ENCODE data around the gene SYT1. TPM values are rescaled to one million over a fixed set of nuclear protein-coding genes. Genes with fewer than 3 reads are reported as not detected.

The SYT1 gene
- total and polyA plus RNA-seq, 2 donors (not counting 3 experiments of a cell fraction or from before 2014, with no cell fraction given) = 3.2 to 15.3 TPM

- Histone ChIP-seq H3K27me3 (ENCODE audit: control insufficient read depth in 2 of 2, insufficient read depth in 2 of 2, low read length in 2 of 2) (no peaks in the 10 kb centered on the region), H3K9ac (replicated peaks; ENCODE audit: extremely low read depth, insufficient read depth, low read length) (no peak overlapping the region), H3K9me1 (replicated peaks; ENCODE audit: control insufficient read depth, extremely low read depth, insufficient read depth, low read length) (no peaks in the 10 kb centered on the region), H3K4me3 (replicated peaks in 1 of 3; ENCODE audit: insufficient read depth in 1 of 3, low read depth in 1 of 3, low read length in 3 of 3) (no peak overlapping the region), H3K36me3 (ENCODE audit: control insufficient read depth in 2 of 2, extremely low read depth in 1 of 2, insufficient read depth in 2 of 2, low read length in 2 of 2) (no peaks in the 10 kb centered on the region), H3K79me2 (ENCODE audit: control insufficient read depth, insufficient read depth, low read length) (no peaks in the 10 kb centered on the region), H3K4me2 (ENCODE audit: insufficient read depth, low read length) (no peak overlapping the region), H2AFZ (ENCODE audit: low read depth, low read length) (no peak overlapping the region), H3K9me3 (replicated peaks; ENCODE audit: control insufficient read depth, insufficient read depth, low read length) (no peaks in the 10 kb centered on the region), H4K20me1 (replicated peaks; ENCODE audit: control insufficient read depth, extremely low read depth, insufficient read depth, low read length) (no peaks in the 10 kb centered on the region), H3K27ac (ENCODE audit: insufficient read depth, low read depth, low read length) (no peak overlapping the region), H3K4me1 (ENCODE audit: control insufficient read depth, extremely low read depth, insufficient read depth, low read length) (no peaks in the 10 kb centered on the region)
- BruUV-seq (replicated peaks) = no TSS peak
- FAIRE-seq (no peak), DNase-seq (ENCODE audit: low read depth, low spot score) (no peak)
- ChIA-PET POLR2A (no interaction called here), CTCF (interaction anchor here (1.2 kb wide), 1 partner anchor 14 kb away, joined by 3 read pairs; no protein-coding TSS in a partner anchor)
- dilution Hi-C loops (cut with MboI; ENCODE audit: extremely low pct_ligation_motif_present, low sequenced_read_pairs) (no loop called here), intact Hi-C loops (cut with micrococcal nuclease) (no loop called here)
- TF ChIP-seq CTCF (IDR thresholded peaks at IDR 0.05; ENCODE audit: extremely low read depth in 1 of 2, insufficient read depth in 1 of 2, low read depth in 1 of 2, low read length in 2 of 2) (no peak), POLR2A (IDR thresholded peaks at IDR 0.05; ENCODE audit: low read depth, low read length) (no peak), MYC (IDR thresholded peaks at IDR 0.05; ENCODE audit: low read depth, low read length) (no peak), POLR2AphosphoS5 (IDR thresholded peaks at IDR 0.05; ENCODE audit: insufficient read depth, low read depth, low read length) (no peak), FOS (IDR thresholded peaks at IDR 0.05; ENCODE audit: borderline replicate concordance, insufficient read depth, low read length) (no peak), GATA2 (IDR thresholded peaks at IDR 0.05; ENCODE audit: insufficient read depth, insufficient read length, low read depth, low read length) (no peak), EZH2 (IDR thresholded peaks at IDR 0.05; ENCODE audit: borderline replicate concordance, low read depth, low read length, severe bottlenecking) (no peak), JUN (IDR thresholded peaks at IDR 0.05; ENCODE audit: borderline replicate concordance, insufficient read depth, insufficient read length, low read depth) (no peak)
- TF ChIP-seq, protein P1, sequence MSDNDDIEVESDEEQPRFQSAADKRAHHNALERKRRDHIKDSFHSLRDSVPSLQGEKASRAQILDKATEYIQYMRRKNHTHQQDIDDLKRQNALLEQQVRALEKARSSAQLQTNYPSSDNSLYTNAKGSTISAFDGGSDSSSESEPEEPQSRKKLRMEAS (IDR thresholded peaks at IDR 0.05; ENCODE audit: insufficient read depth, insufficient read length) = no peak
Observed at GRCh38 chr12:78820946-78821345, 43.6 kb upstream of the SYT1 start.

All from endothelial cell of umbilical vein (primary cell).